Endodermal cell (in vitro differentiated cells): ENCODE results near the gene KCNIP4. TPM values are rescaled to one million over a fixed set of nuclear protein-coding genes. Genes with fewer than 3 reads are reported as not detected.

Experiments
- DNase-seq: peaks from one replicate; pipeline ENCODE4 v3.0.0-alpha.2; 2017
- H3K27ac ChIP-seq: 2 replicates; pipeline ENCODE4 v1.5.1; 2013; ENCODE audit warnings: mild to moderate bottlenecking, low read depth, low read length, moderate library complexity
- H3K27me3 ChIP-seq: 2 replicates; pipeline ENCODE4 v1.6.1; 2013; ENCODE audit warnings: mild to moderate bottlenecking, low read length, moderate library complexity; ENCODE audit not compliant: insufficient read depth, control insufficient read depth, poor library complexity, severe bottlenecking
- H3K36me3 ChIP-seq: 2 replicates; pipeline ENCODE4 v1.7.0; 2013; ENCODE audit warnings: mild to moderate bottlenecking, low read length, moderate library complexity; ENCODE audit not compliant: control insufficient read depth, insufficient read depth
- H3K4me1 ChIP-seq: one replicate; pipeline ENCODE4 v1.7.0; 2013; ENCODE audit warnings: low read length; ENCODE audit not compliant: control insufficient read depth, insufficient read depth
- H3K4me3 ChIP-seq: 2 replicates; pipeline ENCODE4 v1.5.1; 2013; ENCODE audit warnings: mild to moderate bottlenecking, low read length, moderate library complexity
- H3K9ac ChIP-seq: 2 replicates; pipeline ENCODE4 v1.6.1; 2013; ENCODE audit warnings: mild to moderate bottlenecking, low read length, moderate library complexity; ENCODE audit not compliant: poor library complexity, severe bottlenecking; ENCODE audit errors: extremely low read depth
- H3K9me3 ChIP-seq: 2 replicates; pipeline ENCODE4 v1.6.1; 2013; ENCODE audit warnings: mild to moderate bottlenecking, low read length, moderate library complexity; ENCODE audit not compliant: control insufficient read depth
- H3K27ac Mint-ChIP-seq: 2 replicates; pipeline ENCODE4 v1.8.0; 2020; ENCODE audit warnings: mixed read lengths
- H3K27me3 Mint-ChIP-seq: 2 replicates; pipeline ENCODE4 v1.8.0; 2021; ENCODE audit warnings: mild to moderate bottlenecking, mixed read lengths; ENCODE audit not compliant: insufficient read depth
- H3K36me3 Mint-ChIP-seq: 2 replicates; pipeline ENCODE4 v1.8.0; 2020; ENCODE audit warnings: low read depth, mixed read lengths
- H3K4me1 Mint-ChIP-seq: 2 replicates; pipeline ENCODE4 v1.8.0; 2020; ENCODE audit warnings: mixed read lengths
- H3K4me3 Mint-ChIP-seq: 2 replicates; pipeline ENCODE4 v1.8.0; 2020; ENCODE audit warnings: mild to moderate bottlenecking, moderate library complexity, mixed read lengths
- H3K9me3 Mint-ChIP-seq: 2 replicates; pipeline ENCODE4 v1.8.0; 2020; ENCODE audit warnings: mild to moderate bottlenecking, mixed read lengths
- WGBS, 2 experiments: methylation state at CpG; one replicate each; pipeline versions ENCODE4 v1.1.5 to v1.1.7; 2013; ENCODE audit warnings: missing lambda C conversion rate in 2 of 2, mixed read lengths in 1 of 2; ENCODE audit not compliant: insufficient coverage in 1 of 2, insufficient read length in 1 of 2; 5-methylcytosine and 5-hydroxymethylcytosine counted together
- total RNA-seq, 2 donors: library from RNA; stranded (reverse); fragmentation: NEBNext Ultra II Directional in 1 of 2; extraction: Animal tissue kit (Norgen Biotek cat#: 25700) in 1 of 2; gene quantifications; 2 replicates in 1 of 2; 3 replicates in 1 of 2; pipeline ENCODE4 v1.2.1, GENCODE V29; 2021
- TF ChIP-seq, protein P1 (sequence below): fragments of 200-600 bp; sonication (generic); conservative IDR thresholded peaks from 2 replicates; pipeline ENCODE4 v1.5.0; 2021; ENCODE audit warnings: antibody characterized with exemption, mild to moderate bottlenecking

KCNIP4 gene
- total RNA-seq, 2 donors from 2014 or later, result not detected

DNA sequence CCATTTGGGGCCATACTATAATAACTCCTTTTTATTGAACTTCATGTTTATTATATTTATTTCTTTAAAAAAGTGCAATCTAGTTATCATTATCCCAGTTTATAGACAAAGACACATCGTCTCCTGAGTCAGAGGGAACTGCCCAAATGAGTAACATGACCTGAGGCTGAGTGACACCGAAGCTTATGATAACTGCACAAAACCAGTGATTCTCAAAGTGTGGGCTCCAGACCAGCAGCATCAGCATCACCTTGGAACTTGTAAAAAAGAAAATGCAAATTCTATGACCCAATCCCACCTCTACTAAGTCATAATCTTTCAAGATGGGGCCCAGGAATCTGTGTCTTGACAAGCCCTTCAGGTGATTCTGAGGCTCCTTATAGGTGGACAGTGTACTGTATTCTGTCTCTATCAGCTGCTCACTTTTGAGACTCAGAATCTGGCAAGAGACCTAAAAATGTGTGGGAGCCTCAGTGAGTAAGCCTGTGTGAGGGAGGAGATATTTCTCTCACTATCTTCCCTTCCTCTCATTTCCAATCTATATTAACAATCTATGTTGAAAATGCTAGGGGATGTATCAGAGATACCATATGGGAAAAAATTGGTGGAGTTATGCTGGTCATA lies 1101.3 kb downstream of the KCNIP4 start:
- no peaks in the 10 kb centered on the region for H3K36me3 ChIP-seq
- no peak overlapping the region for H3K27ac ChIP-seq
- no peaks in the 10 kb centered on the region for H3K4me1 ChIP-seq
- TF ChIP-seq, protein P1, sequence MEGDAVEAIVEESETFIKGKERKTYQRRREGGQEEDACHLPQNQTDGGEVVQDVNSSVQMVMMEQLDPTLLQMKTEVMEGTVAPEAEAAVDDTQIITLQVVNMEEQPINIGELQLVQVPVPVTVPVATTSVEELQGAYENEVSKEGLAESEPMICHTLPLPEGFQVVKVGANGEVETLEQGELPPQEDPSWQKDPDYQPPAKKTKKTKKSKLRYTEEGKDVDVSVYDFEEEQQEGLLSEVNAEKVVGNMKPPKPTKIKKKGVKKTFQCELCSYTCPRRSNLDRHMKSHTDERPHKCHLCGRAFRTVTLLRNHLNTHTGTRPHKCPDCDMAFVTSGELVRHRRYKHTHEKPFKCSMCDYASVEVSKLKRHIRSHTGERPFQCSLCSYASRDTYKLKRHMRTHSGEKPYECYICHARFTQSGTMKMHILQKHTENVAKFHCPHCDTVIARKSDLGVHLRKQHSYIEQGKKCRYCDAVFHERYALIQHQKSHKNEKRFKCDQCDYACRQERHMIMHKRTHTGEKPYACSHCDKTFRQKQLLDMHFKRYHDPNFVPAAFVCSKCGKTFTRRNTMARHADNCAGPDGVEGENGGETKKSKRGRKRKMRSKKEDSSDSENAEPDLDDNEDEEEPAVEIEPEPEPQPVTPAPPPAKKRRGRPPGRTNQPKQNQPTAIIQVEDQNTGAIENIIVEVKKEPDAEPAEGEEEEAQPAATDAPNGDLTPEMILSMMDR, result no peak
- no peak overlapping the region for H3K9ac ChIP-seq
- Mint-ChIP-seq H3K36me3 (no peaks in the 10 kb centered on the region), H3K4me3 (no peak overlapping the region), H3K4me1 (no peaks in the 10 kb centered on the region), H3K27me3 (no peaks in the 10 kb centered on the region), H3K9me3 (peaks cover 9% of the 10 kb centered on the region), H3K27ac (no peak overlapping the region)
- H3K9me3 ChIP-seq, result peaks cover 4% of the 10 kb centered on the region
- DNase-seq, result no peak
- no peak overlapping the region for H3K4me3 ChIP-seq
- H3K27me3 ChIP-seq, result no peaks in the 10 kb centered on the region
- 46 to 50% methylated on average over 2 of the region's 2 CpGs for WGBS, 2 experiments

DNA sequence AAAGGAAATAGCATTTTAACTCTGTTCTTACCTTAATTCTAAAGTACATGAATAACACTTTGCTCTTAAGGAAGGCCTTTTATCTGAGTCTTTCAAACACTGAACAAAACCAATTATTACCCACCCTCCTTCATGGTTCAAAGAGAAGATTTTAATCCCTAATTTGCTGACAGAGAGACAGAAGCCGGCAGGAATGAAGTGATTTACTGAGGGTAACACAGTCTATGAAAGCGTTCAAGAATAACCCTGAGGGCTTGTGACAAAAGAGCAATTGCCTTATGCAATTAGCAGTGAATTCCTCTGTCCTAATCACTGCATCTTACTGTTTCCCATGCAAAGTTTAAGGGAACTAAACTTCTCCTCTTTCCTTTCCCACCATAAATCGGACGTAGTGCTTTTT lies 1104.3 kb downstream of the KCNIP4 start:
- Histone ChIP-seq H3K27me3 (no peaks in the 10 kb centered on the region), H3K36me3 (no peaks in the 10 kb centered on the region), H3K4me1 (no peaks in the 10 kb centered on the region), H3K9me3 (no peaks in the 10 kb centered on the region), H3K9ac (no peak overlapping the region), H3K27ac (no peak overlapping the region), H3K4me3 (no peak overlapping the region)
- H3K27me3 Mint-ChIP-seq, result no peaks in the 10 kb centered on the region
- H3K36me3 Mint-ChIP-seq, result no peaks in the 10 kb centered on the region
- TF ChIP-seq, protein P1, result no peak
- H3K27ac Mint-ChIP-seq, result no peak overlapping the region
- 58 to 84% methylated on average over 2 to 4 of the region's 4 CpGs for WGBS, 2 experiments
- no peaks in the 10 kb centered on the region for H3K9me3 Mint-ChIP-seq
- H3K4me1 Mint-ChIP-seq, result no peaks in the 10 kb centered on the region
- no peak overlapping the region for H3K4me3 Mint-ChIP-seq
- DNase-seq, result no peak

DNA sequence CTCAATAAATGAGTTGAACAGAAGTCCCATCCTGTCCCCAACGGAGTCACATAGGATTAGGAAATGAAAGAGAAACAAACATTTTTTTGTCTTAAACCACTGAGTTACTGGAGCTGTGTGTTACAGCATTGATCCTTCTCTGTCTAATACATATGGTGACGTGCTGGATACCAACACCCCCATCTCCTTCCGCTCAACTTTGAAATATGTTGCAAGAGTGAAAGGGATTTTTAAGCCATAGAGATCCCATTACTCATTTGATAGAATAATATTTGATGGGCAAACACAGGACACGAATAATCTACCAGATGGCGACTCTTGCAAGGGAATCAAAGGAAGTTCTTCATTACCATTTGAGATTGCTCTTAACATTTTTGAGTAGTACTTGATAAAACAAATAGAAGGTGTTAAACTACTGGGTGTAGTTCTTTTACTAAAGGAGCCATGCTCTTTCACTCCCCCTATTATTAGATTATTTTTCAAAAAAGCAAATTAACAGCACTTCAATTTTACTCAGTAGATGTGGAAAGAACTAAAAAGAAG lies 1107.9 kb downstream of the KCNIP4 start:
- peaks cover 6% of the 10 kb centered on the region for H3K9me3 ChIP-seq
- WGBS, 2 experiments, result 90 to 92% methylated on average over 1 to 4 of the region's 5 CpGs
- no peak overlapping the region for H3K4me3 ChIP-seq
- no peak overlapping the region for H3K27ac ChIP-seq
- H3K36me3 ChIP-seq, result no peaks in the 10 kb centered on the region
- H3K36me3 Mint-ChIP-seq, result no peaks in the 10 kb centered on the region
- no peaks in the 10 kb centered on the region for H3K27me3 Mint-ChIP-seq
- no peak overlapping the region for H3K9ac ChIP-seq
- no peak for DNase-seq
- TF ChIP-seq, protein P1, result no peak
- H3K27me3 ChIP-seq, result no peaks in the 10 kb centered on the region
- H3K4me1 ChIP-seq, result no peaks in the 10 kb centered on the region
- H3K27ac Mint-ChIP-seq, result no peak overlapping the region
- H3K4me1 Mint-ChIP-seq, result no peaks in the 10 kb centered on the region
- no peaks in the 10 kb centered on the region for H3K9me3 Mint-ChIP-seq
- H3K4me3 Mint-ChIP-seq, result no peak overlapping the region
